ENCODE measurements around the gene DMRTA2.

The DMRTA2 gene

DNA sequence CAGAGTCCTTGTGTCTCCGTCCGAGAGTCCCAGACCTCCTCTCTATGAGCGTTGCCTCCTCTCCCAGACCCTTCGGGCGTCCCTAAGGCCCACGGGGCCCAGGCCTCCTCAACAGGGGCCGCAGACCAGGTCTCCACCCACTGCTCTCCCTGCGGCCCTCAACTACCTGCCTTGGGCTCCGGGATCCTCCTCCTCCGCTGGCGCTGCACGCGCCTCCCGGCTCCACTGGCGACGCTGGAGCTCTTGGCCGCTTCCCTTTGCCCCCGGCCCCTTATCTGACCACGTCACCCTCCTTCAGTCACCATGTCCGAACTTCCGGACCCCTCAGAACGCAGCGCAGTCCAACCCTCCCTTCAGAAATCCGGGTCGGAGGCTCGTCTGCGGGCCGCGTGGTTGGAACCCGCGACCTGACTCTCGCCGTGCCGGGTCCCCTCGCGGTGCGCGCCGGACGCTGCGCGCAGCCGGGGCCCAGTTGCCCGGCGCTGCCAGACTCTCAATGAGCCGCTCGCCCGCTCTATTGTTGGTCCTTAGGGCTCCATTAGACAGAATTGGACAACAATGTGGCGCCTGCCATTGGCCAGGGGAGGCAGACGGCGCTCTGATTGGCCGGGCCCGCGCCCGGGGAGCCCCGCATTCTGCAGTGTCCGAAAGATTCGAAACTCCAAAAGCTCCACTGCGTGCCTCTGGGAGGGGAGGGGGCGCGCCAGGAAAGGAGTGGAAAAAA lies at the start of gene DMRTA2:
DMRTA2 (minus strand) TSS at position 498 of the 724 bp plus-strand sequence. CDS start 1,907 bp downstream, outside the sequence.
- DNase-seq = no peak

DNA sequence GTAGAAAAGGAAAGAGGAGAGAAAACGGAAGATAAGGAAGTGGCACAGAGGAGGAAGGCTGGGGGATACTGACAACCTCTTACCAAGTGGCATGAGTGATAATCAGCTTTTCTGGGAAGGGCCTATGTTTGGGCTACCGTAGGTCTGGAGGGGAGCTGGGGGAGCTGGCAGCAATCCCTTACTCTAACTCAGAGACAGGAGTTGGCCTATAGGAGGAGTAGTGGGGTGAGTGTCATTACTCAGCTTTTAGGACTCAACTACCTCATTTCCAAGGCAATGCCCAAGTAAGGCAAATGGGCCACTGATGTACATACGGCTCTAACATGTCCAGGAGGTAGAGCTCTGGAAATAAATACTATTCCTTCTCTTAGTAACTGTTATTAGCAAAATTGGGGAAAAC lies 48.7 kb upstream of the DMRTA2 start:
- DNase-seq = no peak

DNA sequence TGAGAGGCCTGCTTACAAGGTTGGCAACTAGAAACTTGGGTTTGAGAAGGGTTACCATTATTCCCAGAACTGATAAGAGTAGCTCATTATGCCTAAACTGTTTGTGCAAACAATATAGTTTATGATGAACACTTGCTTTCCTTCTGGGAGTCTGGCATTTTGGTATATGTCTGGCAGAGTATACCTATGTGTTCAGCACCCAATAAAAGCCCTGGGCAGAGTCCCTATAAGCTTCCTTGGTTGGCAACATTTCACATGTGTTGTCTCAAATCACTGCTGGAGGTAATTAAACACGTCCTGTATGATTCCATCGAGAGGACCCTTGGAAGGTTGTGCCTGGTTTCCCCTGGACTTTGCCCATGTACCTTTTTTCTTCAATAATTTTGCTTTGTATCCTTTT lies 39.7 kb upstream of the DMRTA2 start:
- no peak for DNase-seq

GRCh38 chr1:50458507-50458906 lies 35.3 kb upstream of the DMRTA2 start:
- DNase-seq = no peak

GRCh38 chr1:50454911-50455310 lies 31.7 kb upstream of the DMRTA2 start:
- no peak for DNase-seq

- DNase-seq = no peak
Measured at GRCh38 chr1:50453266-50453665, 30.0 kb upstream of the DMRTA2 start.

DNA sequence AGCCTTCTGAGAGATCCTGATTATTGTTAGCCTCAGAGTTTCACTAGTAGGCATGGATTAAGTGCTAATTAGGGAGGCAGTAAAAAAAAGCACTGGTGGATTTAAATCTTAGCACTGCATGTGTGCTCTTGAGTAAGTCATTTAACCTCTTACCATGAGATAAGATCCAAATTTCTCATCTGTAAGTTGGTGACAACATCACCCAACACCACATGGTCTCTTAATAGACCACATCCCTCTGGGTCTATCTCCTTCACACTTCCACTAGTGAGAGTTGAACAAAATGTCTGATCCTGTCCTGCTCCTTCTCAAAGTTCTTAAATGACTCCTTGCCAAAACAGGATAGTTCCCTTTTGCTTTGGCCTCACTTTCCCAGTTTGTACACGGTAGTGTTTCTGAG lies 29.5 kb upstream of the DMRTA2 start:
- DNase-seq = no peak

DNA sequence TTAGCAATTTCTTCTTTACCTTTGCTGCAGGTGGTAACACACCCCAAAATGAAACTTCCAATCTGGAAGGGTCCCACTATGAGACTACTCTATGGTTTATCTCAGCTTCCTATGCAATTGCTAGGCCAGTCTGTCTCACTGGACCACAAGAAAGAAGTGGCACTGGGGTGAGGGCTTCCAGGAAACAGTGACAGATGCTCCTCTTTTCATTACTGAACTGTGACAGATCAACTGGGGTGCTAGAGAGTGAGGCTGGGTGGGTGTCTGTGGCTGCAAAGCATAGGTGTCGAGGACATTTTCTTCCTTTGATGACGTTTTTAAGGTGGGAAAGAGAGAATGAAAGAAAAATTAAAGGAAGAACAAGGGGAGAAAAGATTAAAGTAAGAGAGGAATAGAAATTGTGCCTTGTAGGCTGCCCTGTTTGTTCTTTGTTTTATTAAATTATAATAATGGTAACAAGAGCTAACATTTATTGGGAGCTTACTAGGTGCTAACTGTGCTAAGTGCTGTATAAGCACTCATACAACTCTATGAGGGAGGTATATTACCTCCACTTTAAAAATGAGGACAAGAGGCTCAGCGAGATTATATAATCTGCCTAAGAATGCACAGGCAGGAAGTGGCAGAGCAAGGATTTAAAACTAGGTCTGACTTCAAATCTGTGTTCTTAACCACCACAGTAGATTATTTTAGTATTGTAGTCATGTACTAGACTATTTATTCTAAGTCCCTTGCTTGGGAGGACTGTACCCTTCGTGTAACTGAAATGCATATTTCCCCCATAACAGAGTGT lies 27.8 kb upstream of the DMRTA2 start:
- no peak for DNase-seq

DNA sequence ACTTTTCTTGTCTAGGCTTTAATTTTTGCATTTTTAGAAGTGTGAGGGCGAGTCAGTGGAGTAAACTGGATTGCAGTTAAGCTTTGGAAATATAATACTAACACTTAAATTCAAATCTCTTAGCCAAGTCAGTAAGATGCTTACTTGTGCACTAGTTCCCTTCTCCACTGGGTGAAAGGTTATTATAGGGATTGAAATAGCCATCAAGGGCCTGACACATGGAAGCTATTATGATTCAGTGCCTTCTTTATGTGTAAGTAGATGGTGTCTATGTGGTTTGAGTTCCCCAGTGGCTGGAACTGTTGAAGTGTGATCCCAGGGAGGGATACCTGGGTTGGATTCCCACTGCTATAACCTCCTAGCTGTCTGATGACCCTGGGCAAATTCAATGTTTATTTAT lies 24.7 kb upstream of the DMRTA2 start:
- no peak for DNase-seq

- DNase-seq = no peak
Measured at GRCh38 chr1:50441183-50441582, 17.9 kb upstream of the DMRTA2 start.

DNA sequence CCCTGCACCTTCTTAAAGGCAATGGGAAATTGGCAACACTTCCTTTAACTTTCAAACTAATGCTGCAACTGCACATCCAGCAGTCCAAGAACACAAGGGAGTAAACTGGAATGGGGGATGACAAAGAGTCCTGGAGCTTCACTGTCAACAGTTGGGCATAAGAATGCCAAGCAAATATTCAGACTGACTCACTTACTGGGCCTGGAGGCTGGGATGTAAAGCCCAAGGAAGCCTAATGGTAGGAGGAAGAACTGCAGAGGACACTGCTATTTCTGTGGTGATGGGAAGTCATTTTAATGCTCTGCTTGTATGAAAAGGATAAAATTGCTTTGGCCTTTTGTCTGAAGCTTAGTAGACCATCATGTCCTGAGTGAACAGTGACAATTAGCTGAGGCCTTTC lies 15.7 kb upstream of the DMRTA2 start:
- DNase-seq = no peak

DNA sequence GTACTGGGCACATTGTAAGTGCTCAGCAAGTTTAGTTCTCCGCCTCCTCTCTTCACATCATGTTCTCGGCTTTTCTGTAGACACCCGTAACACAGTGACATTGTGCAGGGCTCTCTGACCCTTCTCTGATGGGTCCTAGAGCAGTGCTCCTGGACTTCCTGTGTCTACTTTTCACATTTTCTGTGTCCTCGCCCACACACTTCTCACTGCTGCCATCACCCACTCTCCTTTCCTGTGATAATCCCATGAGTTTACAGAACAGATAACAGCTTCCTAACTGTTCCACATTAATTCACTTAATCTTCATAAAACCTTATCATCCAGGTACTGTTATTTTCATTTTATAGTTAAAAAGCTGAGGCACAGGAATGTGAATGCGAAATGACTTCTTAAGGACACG lies 13.2 kb upstream of the DMRTA2 start:
- no peak for DNase-seq

- no peak for DNase-seq
Measured at GRCh38 chr1:50430010-50430405, 6.8 kb upstream of the DMRTA2 start.

- no peak for DNase-seq
Measured at GRCh38 chr1:50427818-50428779, 4.9 kb upstream of the DMRTA2 start.

GRCh38 chr1:50427086-50427817 lies 4.0 kb upstream of the DMRTA2 start:
- DNase-seq = no peak

GRCh38 chr1:50426702-50427085 lies 3.5 kb upstream of the DMRTA2 start:
- no peak for DNase-seq

DNA sequence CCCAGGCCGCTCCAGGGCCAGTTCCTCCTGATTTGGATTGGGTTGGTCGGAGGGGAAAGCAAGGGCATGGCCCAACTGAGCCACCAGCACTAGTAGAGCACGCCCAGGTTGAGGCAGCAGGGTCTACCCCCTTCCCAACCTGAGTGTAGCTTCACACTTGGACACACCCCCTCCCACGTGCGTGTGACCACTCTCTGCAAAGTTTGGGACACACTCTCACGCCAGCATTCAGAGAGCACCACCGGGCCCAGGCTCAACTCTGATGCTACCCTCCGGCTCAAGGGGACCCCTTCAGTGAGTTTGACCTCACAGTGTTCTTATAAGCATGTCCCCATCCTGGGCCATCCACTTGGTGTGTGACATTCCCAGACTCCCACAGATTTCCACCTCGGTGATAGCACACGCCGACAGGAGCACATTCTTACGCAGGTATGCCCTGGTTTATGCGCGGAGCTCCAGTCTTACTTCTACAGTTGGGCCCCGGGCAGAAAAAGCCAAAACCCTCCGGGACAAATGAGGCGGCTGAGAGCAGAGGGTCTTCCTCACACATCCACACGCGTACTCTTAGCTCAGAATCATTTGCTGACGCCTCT lies 3.0 kb upstream of the DMRTA2 start:
- no peak for DNase-seq

- DNase-seq = no peak
Measured at GRCh38 chr1:50425376-50426107, 2.3 kb upstream of the DMRTA2 start.

DNA sequence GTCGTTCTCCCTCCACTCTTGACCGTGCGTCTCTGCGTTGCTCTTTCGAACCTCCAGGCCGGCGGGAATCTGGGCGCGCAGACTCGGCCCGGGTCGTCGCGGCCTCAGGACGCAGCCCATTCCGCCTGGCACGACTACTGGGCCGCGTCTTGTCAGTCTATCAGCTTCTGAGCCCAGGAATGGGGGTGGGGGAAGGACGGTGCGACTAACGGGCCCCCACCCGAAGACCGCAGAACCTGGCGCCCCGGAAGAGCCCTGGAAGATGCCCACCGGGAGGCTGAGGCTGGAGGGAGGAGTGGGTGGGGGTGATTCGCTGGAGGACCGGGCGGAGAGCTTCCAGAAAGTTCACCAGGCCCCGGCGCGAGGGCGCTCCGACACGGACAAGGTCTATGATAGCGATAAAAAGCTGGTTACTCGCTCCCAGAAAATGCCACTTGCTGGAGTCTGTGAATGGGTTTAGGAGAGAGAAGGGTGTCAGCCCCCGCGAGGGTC lies 1.7 kb upstream of the DMRTA2 start:
- no peak for DNase-seq

DNA sequence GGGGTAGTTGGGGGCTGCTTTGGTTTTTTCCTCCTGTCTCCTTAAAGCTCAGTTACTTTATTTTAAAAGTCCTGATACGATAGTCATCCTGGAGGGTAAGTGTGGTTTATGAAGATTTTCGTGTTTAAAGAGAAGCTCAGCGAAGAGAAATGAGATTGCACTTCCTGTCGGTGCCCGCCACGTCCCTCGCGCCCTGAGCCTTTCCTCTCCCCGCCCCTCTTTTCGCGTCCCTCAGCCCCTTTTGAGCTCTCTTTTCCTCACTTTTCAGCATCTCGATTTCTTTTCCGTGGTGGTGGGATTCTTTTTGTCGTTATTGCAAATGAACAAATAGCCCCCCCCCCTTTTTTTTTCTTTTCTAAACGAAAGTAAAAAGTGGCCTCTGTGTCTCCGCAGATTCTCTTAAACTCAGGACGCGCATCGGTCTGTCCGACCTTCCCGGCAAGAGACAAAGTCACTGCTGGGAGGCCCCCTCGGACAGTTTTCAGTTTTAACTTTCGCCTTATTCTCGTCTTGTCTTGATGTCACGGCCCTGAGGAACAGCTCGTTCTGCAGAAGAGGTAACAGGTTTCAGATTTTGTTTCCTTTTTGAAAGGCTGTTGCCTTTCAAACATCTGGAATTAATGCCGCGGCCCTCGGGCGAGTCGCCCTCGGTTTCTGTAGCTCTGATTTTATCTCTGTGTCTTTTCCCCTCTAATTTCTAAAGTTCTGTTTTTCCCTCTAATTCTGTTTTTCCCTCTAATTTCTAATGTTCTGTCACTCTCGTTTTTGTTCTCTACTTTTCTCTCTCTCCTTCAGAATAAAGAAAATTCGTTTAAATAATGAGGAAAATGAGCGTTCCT lies 1.0 kb upstream of the DMRTA2 start:
- no peak for DNase-seq
